HCEC 1CT (cell line): ENCODE results near the gene ZNF460.

Experiments
- DNase-seq: peaks from one replicate; pipeline ENCODE4 v3.0.0-alpha.2; 2017

The ZNF460 gene

GRCh38 chr19:57282011-57282643 is 1.8 kb downstream of the ZNF460 start:
- DNase-seq, result peak; percentile 5

GRCh38 chr19:57288373-57288772 is 8.1 kb downstream of the ZNF460 start:
- DNase-seq, result no peak

GRCh38 chr19:57290970-57291369 is 10.7 kb downstream of the ZNF460 start:
- DNase-seq, result no peak

GRCh38 chr19:57292547-57292946 is 12.3 kb downstream of the ZNF460 start:
- no peak for DNase-seq

- no peak for DNase-seq
Observed at GRCh38 chr19:57293719-57294118, 13.4 kb downstream of the ZNF460 start.

- DNase-seq, result peak; percentile 87
Observed at GRCh38 chr19:57302020-57302465, 21.8 kb downstream of the ZNF460 start.

- no peak for DNase-seq
Observed at GRCh38 chr19:57302727-57303401, 22.6 kb downstream of the ZNF460 start.

- DNase-seq, result no peak
Observed at GRCh38 chr19:57305056-57305455, 24.8 kb downstream of the ZNF460 start.

GRCh38 chr19:57308514-57308913 is 28.2 kb downstream of the ZNF460 start:
- DNase-seq, result no peak

- DNase-seq, result no peak
Observed at GRCh38 chr19:57310792-57311191, 30.5 kb downstream of the ZNF460 start.

GRCh38 chr19:57314146-57314545 is 33.9 kb downstream of the ZNF460 start:
- DNase-seq, result no peak

GRCh38 chr19:57317503-57317902 is 37.2 kb downstream of the ZNF460 start:
- no peak for DNase-seq

- no peak for DNase-seq
Observed at GRCh38 chr19:57319869-57320179, 39.5 kb downstream of the ZNF460 start.

GRCh38 chr19:57320180-57321084 is 40.1 kb downstream of the ZNF460 start, which contains the start of gene ZNF543:
TSS of gene ZNF543 (plus strand) at chr19:57320472. CDS start at chr19:57320854, 382 bp downstream.
- peak; percentile 95 for DNase-seq

- no peak for DNase-seq
Observed at GRCh38 chr19:57321116-57321515, 40.8 kb downstream of the ZNF460 start.

GRCh38 chr19:57321751-57322150 is 41.5 kb downstream of the ZNF460 start:
- DNase-seq, result no peak

GRCh38 chr19:57324992-57325391 is 44.7 kb downstream of the ZNF460 start:
- DNase-seq, result no peak

- no peak for DNase-seq
Observed at GRCh38 chr19:57327993-57328392, 47.7 kb downstream of the ZNF460 start.

GRCh38 chr19:57334191-57334590 is 53.9 kb downstream of the ZNF460 start:
- no peak for DNase-seq

GRCh38 chr19:57338877-57339276 is 58.6 kb downstream of the ZNF460 start:
- DNase-seq, result peak; percentile 60

- DNase-seq, result no peak
Observed at GRCh38 chr19:57342582-57342981, 62.3 kb downstream of the ZNF460 start.
